Left lung (tissue), 10 donors: ENCODE results near the gene KIF5C. TPM values are rescaled to one million over a fixed set of nuclear protein-coding genes. Genes with fewer than 3 reads are reported as not detected.
A peak's percentile ranks its signal among the peaks of the same experiment; 100 is the strongest.
"Not testable (repeated sequence)": the region's sequence is repeated elsewhere in the genome, so short reads cannot be mapped to it uniquely, and the experiment has no call there.

Experiments
- ATAC-seq: fragments of 200-7000 bp; cut with Tn5 transposase; one replicate; pipeline ENCODE4 v1.9.1; 2020; ENCODE audit warnings: moderate library complexity
- DNase-seq, 4 donors: peaks; one replicate each; pipeline ENCODE4 v3.0.0-alpha.2; 2013 to 2020
- H3K27ac ChIP-seq, 2 donors: fragments of 200-600 bp; sonication (generic) in 1 of 2; one replicate each; pipeline versions ENCODE4 v1.5.0 to v1.8.0; 2020 to 2021
- H3K27me3 ChIP-seq, 2 donors: fragments of 200-600 bp; sonication (generic) in 1 of 2; one replicate each; pipeline versions ENCODE4 v1.5.0 to v1.8.0; 2020 to 2021
- H3K36me3 ChIP-seq, 2 donors: fragments of 200-600 bp; sonication (generic) in 1 of 2; one replicate each; pipeline versions ENCODE4 v1.5.0 to v1.8.0; 2020 to 2021
- H3K4me1 ChIP-seq, 2 donors: fragments of 200-600 bp; one replicate each; pipeline ENCODE4 v1.8.0; 2021
- H3K4me3 ChIP-seq, 2 donors: fragments of 200-600 bp; sonication (generic) in 1 of 2; one replicate each; pipeline versions ENCODE4 v1.5.0 to v1.8.0; 2020 to 2021; ENCODE audit warnings: mild to moderate bottlenecking in 1 of 2
- H3K9me3 ChIP-seq, 2 donors: fragments of 200-600 bp; sonication (generic) in 1 of 2; one replicate each; pipeline versions ENCODE4 v1.5.0 to v1.8.0; 2020 to 2021
- intact Hi-C, 2 donors: fragments of 100-400 bp; cut with DNase I; formaldehyde crosslinking; loops; one replicate each; pipeline versions ENCODE4 v1.11.2 to v1.14.2; 2022
- polyA plus RNA-seq, 6 donors: library from polyadenylated mRNA; unstranded; fragments of 120-200 nt; gene quantifications; one replicate each; pipeline ENCODE4 v1.2.1, GENCODE V29; 2013; ENCODE audit not compliant: insufficient read length in 6 of 6
- total RNA-seq, 2 donors: library from RNA; stranded (reverse); fragmentation: NEBNext Ultra II Directional; extraction: Animal tissue kit (Norgen Biotek cat#: 25700); gene quantifications; one replicate each; pipeline ENCODE4 v1.2.1, GENCODE V29; 2021
- TF ChIP-seq, protein P1 (sequence below), 2 donors: fragments of 200-600 bp; sonication (generic) in 1 of 2; IDR thresholded peaks; one replicate each; pipeline versions ENCODE4 v1.5.0 to v1.8.0; 2021; ENCODE audit warnings: antibody characterized with exemption in 2 of 2
- donor health status: DM: no; HTN: yes; CAD: no.
- donor health status: DM: no; HTN: no; CAD: no.

Gene KIF5C
- total and polyA plus RNA-seq, 8 donors = 0.92 to 27.4 (median 20.3) TPM

DNA sequence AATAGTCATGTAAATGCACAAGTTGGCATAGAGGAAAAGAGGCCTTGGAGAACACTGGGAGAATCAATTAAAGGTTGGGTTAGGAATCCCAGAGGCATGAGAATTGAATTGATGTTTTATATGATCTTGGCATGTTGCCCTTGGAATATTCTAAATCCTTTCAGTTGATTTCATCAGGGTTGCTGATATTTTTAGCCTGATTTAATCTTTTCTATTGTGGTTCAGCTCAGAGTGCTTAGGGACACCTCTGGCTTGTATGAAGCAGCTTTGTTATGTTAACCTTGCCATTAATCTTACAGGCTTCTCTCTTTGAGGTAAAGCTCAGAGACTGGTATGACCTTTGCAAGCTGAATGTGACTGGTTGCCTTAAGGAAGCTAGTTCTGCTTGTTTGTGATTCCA, 99.1 kb downstream of the KIF5C start:
- no peak for ATAC-seq
- Histone ChIP-seq H3K27ac (no peak overlapping the region), H3K27me3 (no peaks in the 10 kb centered on the region), H3K36me3 (no peaks in the 10 kb centered on the region), H3K4me1 (no peaks in the 10 kb centered on the region), H3K4me3 (no peak overlapping the region), H3K9me3 (no peaks in the 10 kb centered on the region)
- TF ChIP-seq, protein P1, sequence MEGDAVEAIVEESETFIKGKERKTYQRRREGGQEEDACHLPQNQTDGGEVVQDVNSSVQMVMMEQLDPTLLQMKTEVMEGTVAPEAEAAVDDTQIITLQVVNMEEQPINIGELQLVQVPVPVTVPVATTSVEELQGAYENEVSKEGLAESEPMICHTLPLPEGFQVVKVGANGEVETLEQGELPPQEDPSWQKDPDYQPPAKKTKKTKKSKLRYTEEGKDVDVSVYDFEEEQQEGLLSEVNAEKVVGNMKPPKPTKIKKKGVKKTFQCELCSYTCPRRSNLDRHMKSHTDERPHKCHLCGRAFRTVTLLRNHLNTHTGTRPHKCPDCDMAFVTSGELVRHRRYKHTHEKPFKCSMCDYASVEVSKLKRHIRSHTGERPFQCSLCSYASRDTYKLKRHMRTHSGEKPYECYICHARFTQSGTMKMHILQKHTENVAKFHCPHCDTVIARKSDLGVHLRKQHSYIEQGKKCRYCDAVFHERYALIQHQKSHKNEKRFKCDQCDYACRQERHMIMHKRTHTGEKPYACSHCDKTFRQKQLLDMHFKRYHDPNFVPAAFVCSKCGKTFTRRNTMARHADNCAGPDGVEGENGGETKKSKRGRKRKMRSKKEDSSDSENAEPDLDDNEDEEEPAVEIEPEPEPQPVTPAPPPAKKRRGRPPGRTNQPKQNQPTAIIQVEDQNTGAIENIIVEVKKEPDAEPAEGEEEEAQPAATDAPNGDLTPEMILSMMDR (IDR thresholded peaks at IDR 0.05) = no peak
- DNase-seq = no peak
- intact Hi-C loops = no loop called here

- DNase-seq (no peak), ATAC-seq (no peak)
- Histone ChIP-seq H3K9me3 (no peaks in the 10 kb centered on the region), H3K27ac (no peak overlapping the region), H3K27me3 (no peaks in the 10 kb centered on the region), H3K4me3 (no peak overlapping the region), H3K4me1 (no peaks in the 10 kb centered on the region), H3K36me3 (no peaks in the 10 kb centered on the region)
- TF ChIP-seq, protein P1 (IDR thresholded peaks at IDR 0.05) = no peak
- intact Hi-C loops = no loop called here
These were observed 103.1 kb downstream of the KIF5C start for GRCh38 chr2:148978026-148978685.

DNA sequence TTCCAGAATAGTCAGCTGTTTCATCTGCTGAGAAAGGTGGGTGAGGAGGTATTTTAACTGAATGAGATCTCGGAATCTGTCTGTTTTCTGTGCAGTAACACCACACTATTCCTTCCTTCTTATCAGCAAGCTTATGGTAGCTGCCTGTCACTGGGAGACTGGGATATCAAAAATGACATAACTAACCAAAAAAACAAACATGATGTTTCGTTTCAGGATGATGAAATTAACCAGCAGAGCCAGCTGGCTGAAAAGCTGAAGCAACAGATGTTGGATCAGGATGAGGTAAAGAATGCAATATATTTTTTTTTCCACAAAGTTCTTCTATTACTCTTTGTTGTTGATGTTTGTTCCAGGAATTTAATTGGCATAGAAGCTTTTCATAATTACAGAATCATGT, 103.7 kb downstream of the KIF5C start:
- intact Hi-C loops = no loop called here

GRCh38 chr2:148979164-148979918, 104.3 kb downstream of the KIF5C start:
- intact Hi-C loops = no loop called here
- DNase-seq (no peak), ATAC-seq (no peak)
- Histone ChIP-seq H3K36me3 (no peaks in the 10 kb centered on the region), H3K27ac (no peak overlapping the region), H3K4me3 (no peak overlapping the region), H3K9me3 (no peaks in the 10 kb centered on the region), H3K4me1 (no peaks in the 10 kb centered on the region), H3K27me3 (no peaks in the 10 kb centered on the region)
- TF ChIP-seq, protein P1 (IDR thresholded peaks at IDR 0.05) = no peak

More for the DNA sequence above, 103.7 kb downstream of the KIF5C start:
- Histone ChIP-seq H3K27me3 (no peaks in the 10 kb centered on the region), H3K4me3 (no peak overlapping the region), H3K4me1 (no peaks in the 10 kb centered on the region), H3K27ac (no peak overlapping the region), H3K9me3 (no peaks in the 10 kb centered on the region), H3K36me3 (no peaks in the 10 kb centered on the region)
- DNase-seq = peak in 2 of 4 donors; percentile 56 to 63
- no peak for ATAC-seq
- TF ChIP-seq, protein P1 (IDR thresholded peaks at IDR 0.05) = no peak

GRCh38 chr2:148979919-148980277, 104.9 kb downstream of the KIF5C start:
- ATAC-seq = no peak
- TF ChIP-seq, protein P1 (IDR thresholded peaks at IDR 0.05) = no peak

DNA sequence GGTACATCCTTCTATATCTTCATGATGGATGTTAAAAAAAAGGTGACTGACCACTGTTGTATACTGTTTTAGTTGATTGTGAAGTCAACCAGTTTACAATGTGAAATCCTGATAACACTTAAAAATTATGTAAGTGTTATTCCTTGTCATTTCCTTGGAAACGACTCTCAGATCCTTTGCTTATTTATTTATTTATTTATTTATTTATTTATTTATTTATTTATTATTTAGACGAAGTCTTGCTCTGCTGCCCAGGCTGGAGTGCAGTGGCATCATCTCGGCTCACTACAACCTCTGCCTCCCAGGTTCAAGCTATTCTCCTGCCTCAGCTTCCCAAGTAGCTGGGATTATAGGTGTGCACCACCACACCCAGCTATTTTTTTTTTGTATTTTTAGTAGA, 105.5 kb downstream of the KIF5C start:
- H3K4me3 ChIP-seq, H3K36me3 ChIP-seq, H3K9me3 ChIP-seq, H3K27me3 ChIP-seq, H3K4me1 ChIP-seq, H3K27ac ChIP-seq, ATAC-seq, DNase-seq: not testable (repeated sequence)
- intact Hi-C loops = loop anchor here in 1 of 2 donors (10.0 kb wide), 1 partner anchor 336 kb away; the partner anchor contains the start of gene EPC2

More at GRCh38 chr2:148979919-148980277, 104.9 kb downstream of the KIF5C start:
- Histone ChIP-seq H3K9me3 (no peaks in the 10 kb centered on the region), H3K36me3 (no peaks in the 10 kb centered on the region), H3K27ac (no peak overlapping the region), H3K4me3 (no peak overlapping the region), H3K27me3 (no peaks in the 10 kb centered on the region), H3K4me1 (no peaks in the 10 kb centered on the region)
- intact Hi-C loops = loop anchor here in 1 of 2 donors (10.0 kb wide), 1 partner anchor 335 kb away; the partner anchor contains the start of gene EPC2
- no peak for DNase-seq
